ENCODE results near the gene POLDIP2.

DNA sequence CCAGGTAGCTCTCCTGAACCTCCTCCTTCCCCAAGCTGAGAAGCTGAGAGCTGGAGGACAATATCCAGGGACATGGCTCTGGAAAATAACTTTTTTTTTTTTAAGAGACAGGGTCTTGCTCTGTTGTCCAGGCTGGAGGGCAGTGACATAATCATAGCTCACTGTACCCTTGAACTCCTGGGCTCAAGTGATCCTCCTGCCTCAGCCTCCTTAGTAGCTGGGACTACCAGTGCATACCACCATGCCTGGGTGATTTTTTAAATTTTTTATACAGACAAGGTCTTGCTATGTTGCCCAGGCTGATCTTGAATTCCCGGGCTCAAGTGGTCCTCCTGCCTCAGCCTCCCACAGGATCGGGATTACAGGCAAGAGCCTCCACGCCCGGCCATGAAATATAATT is 42.5 kb upstream of the POLDIP2 start:
- TF ChIP-seq, protein P1, sequence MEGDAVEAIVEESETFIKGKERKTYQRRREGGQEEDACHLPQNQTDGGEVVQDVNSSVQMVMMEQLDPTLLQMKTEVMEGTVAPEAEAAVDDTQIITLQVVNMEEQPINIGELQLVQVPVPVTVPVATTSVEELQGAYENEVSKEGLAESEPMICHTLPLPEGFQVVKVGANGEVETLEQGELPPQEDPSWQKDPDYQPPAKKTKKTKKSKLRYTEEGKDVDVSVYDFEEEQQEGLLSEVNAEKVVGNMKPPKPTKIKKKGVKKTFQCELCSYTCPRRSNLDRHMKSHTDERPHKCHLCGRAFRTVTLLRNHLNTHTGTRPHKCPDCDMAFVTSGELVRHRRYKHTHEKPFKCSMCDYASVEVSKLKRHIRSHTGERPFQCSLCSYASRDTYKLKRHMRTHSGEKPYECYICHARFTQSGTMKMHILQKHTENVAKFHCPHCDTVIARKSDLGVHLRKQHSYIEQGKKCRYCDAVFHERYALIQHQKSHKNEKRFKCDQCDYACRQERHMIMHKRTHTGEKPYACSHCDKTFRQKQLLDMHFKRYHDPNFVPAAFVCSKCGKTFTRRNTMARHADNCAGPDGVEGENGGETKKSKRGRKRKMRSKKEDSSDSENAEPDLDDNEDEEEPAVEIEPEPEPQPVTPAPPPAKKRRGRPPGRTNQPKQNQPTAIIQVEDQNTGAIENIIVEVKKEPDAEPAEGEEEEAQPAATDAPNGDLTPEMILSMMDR (IDR thresholded peaks at IDR 0.05), result no peak
- TF ChIP-seq EZH2 (IDR thresholded peaks at IDR 0.05; ENCODE audit: borderline replicate concordance, insufficient read depth, low read depth, low read length, poor library complexity, severe bottlenecking), result no peak
